ENCODE results near the gene TRIM21.
"Not testable (repeated sequence)": the region's sequence is repeated elsewhere in the genome, so short reads cannot be mapped to it uniquely, and the experiment has no call there.

TRIM21 gene

GRCh38 chr11:4370166-4370565, 23.3 kb downstream of the TRIM21 start:
- H3K27ac ChIP-seq, result no peak overlapping the region
- no peak for DNase-seq (ENCODE audit: low spot score)
- no peak overlapping the region for H3K4me3 ChIP-seq
- no peak for TF ChIP-seq CTCF (IDR thresholded peaks at IDR 0.05)

GRCh38 chr11:4368286-4368685, 25.2 kb downstream of the TRIM21 start, which contains the start of gene OR52B4:
Gene OR52B4 (minus strand): TSS chr11:4368386. CDS start chr11:4368295, 91 bp downstream.
- no peak within 1 kb of the TSS for H3K27ac ChIP-seq
- no peak for TF ChIP-seq CTCF (IDR thresholded peaks at IDR 0.05)
- H3K4me3 ChIP-seq, result no peak within 1 kb of the TSS
- DNase-seq (ENCODE audit: low spot score), result no peak

- DNase-seq (ENCODE audit: low spot score); H3K4me3 ChIP-seq; H3K27ac ChIP-seq: not testable (repeated sequence)
Measured at GRCh38 chr11:4348142-4348541, 45.4 kb downstream of the TRIM21 start.

- not testable (repeated sequence) for H3K4me3 ChIP-seq; DNase-seq (ENCODE audit: low spot score); H3K27ac ChIP-seq
Measured at GRCh38 chr11:4345366-4345765, 48.1 kb downstream of the TRIM21 start.
